Measurements from ENCODE around the gene TMC4.
A peak's percentile ranks its signal among the peaks of the same experiment; 100 is the strongest.

The TMC4 gene

DNA sequence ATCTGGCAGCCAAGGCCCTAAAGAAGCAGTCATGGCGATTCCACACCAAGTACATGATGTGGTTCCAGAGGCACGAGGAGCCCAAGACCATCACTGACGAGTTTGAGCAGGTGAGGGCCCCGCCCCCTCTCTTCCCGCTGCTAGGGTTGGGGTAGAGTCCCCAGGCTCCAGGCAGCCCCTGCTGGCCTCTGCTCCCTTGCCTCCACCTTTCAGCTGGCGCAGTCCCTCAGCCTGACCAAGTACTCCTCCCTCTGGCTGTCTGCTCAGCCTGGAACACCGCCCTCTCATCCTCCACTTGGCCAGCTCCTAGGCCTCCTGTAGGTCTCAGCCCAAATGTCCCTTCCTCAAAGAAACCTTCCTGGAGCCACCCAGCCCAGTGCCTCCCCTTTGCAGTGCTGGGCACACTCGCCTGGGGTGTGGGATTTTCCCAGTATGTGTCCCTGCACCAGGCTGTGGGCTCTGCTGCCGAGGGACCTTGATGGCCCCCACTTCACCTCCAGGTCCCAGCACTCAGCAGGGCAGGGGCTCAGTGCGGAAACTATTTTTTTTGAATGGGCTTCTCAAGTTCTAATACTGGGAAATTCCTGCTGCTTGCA is 19.1 kb downstream of the TMC4 start:
- no peak for DNase-seq

- DNase-seq, result no peak
Measured at GRCh38 chr19:54152878-54153524, 20.0 kb downstream of the TMC4 start.

DNA sequence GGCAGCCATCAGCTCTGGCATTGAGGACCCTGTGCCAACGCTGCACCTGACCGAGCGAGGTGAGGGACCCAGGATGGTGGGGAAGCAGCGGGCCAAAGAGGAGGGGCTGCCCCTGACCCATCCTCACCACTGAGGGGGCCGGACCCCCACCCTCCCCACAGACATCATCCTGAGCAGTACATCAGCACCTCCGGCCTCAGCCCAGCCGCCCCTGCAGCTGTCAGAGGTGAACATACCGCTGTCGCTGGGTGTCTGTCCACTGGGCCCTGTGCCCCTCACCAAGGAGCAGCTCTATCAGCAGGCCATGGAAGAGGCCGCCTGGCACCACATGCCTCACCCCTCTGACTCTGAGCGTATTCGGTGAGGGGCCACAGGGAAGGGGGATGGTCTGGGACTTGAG is 20.7 kb downstream of the TMC4 start:
- DNase-seq, result no peak

DNA sequence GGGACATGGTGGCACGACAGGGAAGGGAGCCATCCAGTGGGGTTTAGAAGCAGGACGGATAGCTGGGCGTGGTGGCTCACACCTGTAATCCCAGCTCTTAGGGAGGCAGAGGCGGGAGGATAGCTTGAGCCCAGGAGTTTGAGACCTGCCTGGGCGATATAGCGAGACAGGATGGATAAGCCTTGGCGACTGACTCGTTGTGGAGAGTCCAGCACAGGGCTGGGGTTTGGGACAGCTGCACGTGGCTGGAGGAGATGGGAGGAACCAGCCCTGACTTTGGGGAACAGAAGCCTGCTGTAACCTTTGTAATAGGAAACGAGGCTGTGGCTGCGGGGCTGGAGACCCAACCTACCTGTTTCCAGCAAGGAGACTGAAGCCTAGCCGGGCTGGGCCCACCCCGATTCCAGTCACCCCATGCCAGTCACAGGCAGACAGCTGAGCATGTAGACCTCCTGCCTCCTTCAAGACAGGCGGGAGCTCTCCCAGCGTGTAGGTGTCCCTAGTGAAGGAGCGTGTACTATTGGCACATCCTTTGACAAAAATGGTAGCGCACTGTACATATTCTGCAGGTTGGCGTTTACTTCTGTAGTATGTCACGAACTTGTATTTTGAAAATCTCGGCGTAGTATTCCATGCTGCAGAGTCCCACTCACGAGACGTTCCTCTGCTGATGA is 21.5 kb downstream of the TMC4 start:
- no peak for DNase-seq

DNA sequence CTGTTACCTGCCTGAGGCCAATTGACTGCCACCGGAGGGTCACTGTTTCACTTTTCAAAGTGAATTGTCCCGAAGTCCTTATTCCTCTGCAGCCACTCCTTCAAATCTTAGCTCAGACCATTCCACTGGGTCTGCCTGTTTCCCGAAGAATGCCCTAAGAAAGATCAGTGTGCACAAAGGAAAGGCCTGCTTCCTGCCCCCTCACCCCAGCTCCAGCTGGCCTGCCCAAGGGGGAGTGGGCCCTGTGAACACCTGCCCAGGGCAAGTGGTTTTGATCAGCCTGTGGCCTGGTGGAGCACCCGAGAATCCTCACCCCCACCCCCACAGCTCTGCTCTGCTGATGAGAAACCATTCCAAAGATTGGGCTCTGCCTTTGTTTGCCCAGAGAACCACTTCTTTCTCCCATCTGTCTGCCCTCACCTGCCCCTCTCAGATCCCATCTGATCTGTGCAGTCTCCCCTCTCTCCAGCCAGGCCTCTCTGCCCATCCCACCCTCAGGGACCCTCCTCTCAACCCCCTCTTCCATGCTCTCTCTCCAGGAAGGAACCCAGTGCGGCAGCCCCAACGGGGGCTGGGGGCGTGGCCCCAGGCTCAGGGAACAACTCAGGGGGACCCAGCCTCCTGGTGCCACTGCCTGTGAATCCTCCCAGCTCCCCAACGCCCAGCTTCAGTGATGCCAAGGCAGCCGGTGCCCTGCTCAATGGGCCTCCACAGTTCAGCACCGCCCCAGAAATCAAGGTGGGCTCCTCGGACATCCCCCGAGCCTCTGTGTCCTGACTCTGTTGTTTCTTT is 23.7 kb downstream of the TMC4 start:
- DNase-seq, result no peak

DNA sequence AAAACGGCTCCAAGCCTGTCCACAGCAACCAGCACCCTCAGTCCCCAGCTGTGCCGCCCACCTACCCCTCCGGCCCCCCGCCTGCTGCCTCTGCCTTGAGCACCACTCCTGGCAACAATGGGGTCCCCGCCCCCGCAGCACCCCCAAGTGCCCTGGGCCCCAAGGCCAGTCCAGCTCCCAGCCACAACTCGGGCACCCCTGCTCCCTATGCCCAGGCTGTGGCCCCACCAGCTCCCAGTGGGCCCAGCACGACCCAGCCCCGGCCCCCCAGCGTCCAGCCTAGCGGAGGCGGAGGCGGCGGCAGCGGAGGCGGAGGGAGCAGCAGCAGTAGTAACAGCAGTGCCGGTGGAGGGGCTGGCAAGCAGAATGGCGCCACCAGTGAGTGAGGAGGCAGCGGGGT is 24.8 kb downstream of the TMC4 start:
- peak; percentile 64 for DNase-seq

GRCh38 chr19:54147676-54148075 is 25.3 kb downstream of the TMC4 start:
- DNase-seq, result peak; percentile 91

- no peak for DNase-seq
Measured at GRCh38 chr19:54145541-54146158, 27.3 kb downstream of the TMC4 start.

DNA sequence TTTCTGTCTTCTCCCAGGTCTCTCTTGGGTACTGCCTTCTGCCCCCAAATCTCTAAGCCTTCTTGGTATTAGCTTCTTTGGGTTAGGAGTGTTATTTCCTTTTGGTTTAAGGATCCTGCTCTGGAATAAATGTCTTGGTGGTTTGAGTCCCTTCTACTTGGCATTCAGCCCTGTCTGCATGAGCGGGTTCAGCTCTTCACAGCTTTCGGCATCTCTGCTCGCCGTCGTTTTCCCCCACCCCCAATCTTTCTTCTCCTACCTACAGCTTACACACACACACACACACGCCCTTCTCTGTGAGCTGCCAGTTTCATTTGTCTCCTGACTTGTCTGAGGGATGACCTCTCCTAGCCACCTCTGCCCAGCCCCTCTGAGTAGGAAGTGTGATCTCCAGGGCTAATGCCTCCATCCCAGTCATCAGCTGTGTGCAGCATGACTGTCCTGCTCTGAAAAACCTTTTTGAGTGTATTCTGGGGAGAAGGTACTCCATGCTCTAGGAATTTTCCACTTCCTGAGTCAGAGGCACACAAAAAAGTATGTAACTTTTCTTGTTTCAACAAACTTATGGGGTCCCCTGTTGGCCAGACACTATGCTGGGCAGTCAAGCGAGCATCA is 30.7 kb downstream of the TMC4 start:
- no peak for DNase-seq

DNA sequence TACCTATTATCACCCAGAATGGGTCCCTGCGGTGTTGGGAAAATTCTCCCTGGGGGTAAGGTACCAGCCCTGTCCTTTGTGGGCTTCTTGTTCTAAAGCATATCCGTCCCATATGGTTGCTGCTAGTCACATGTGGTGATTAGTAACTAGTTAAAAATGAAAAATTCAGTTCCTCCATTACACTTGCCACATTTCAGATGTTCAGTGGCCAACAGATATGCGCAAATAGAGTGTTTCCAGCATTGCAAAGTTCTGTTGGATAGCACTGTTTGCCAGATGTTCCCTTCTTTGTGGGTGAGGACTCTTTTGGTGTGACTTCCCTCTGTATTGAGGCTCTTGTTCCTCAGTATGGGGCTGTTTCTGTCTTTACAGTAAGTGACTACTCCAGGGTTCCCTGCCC is 31.6 kb downstream of the TMC4 start:
- DNase-seq, result no peak

- no peak for DNase-seq
Measured at GRCh38 chr19:54138489-54139256, 34.3 kb downstream of the TMC4 start.

DNA sequence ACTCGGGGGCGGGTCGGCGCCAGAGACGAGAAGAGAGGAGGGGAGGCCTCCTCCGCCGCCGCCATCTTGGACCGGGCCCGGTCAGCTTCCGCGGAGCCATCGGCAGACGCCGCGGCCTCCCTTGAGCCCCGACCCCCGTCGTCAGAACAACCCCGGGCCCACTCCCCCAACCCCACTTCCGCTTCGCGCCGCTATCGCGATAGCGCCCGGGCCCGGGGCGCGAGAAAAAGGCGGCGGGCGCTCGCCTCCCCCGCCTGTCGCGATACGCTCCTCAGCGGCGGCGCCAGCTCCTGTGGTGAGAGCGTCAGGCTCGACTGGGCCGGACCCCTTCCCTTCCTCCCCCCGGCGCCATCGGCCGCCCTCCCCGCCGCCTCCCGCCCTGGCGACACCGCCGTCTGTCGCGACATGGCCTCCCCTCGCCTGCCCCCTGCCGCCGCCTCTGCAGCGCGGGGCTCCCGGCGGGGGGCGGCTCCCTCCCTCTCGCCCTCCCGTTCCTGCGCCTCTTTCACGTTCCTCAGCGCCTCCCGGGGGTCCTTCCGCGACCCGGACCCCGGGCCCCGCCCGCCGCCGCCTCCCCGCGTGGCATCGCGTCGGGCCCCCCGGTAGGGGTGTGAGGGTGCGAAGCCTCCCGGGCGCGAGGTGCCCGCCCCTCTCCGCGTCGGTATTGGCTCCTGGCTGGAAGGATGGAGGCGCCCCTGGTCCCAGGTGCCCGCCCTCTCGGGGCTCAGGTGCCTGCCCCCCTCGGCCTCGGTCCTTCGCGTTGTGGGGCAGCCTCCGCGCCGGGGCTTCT is 35.1 kb downstream of the TMC4 start, which contains the start of gene CNOT3:
Gene CNOT3 (plus strand): TSS at position 64 of the 790 bp plus-strand sequence. CDS start 5,217 bp downstream, outside the sequence.
- DNase-seq, result peak; percentile 13

- DNase-seq, result peak; percentile 100
Measured at GRCh38 chr19:54136864-54137698, 35.9 kb downstream of the TMC4 start.

DNA sequence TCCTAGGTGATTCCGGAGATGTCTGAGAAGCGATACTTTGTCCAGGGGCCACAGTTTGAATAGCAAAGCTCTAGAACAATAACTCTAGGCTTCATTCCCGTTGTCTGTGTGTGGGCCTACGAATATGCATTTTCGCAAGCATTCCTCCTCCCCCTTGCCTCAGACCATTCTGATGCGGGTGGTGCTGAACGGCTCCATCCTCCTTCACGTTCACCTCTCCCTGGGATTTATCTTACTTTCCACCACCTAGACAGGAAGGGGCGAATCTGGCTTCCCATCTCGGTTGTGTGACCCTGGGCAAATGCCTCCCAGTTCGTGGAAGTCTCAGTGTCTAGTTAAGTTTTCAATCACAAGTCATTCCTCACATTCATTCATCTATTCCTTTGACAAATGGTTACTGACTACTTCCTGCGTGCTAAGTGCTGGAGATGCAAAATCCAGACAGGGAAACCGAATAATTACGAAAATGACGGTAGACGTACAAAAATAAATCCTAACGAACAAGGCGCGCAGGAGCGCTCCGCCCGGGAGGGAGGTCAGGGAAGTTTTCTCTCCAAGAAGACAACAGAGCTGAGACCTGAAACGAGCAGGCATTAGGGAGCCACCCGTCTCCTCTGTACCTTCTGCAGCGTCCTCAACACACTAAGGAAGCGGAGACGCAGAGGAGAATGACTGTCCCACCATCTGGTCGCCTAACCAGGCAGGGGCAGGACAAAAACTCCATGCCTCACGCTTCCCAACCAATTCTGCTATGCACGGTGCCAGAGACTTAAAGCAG is 36.7 kb downstream of the TMC4 start:
- peak; percentile 58 for DNase-seq

- DNase-seq, result no peak
Measured at GRCh38 chr19:54133957-54134590, 38.9 kb downstream of the TMC4 start.

GRCh38 chr19:54133312-54133956 is 39.5 kb downstream of the TMC4 start:
- DNase-seq, result peak; percentile 21

DNA sequence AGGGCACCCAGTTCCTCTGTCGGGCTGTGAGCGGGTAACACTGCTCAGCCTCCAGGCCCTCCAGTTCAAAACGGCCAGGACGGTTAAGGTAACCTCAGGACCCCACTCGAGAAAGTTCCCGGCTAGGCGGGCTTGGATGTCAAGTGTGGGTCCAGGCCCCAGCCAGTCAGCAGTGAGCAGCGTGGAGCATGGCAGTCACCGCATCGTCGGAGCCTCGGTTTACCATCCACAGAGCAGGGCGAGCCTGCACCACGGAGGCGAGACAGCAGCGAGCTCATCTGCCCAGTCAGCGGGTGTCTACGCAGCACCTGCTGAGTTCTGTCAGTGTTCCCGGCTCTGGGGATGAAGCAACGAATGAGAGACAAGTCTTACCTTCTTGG is 43.4 kb downstream of the TMC4 start:
- no peak for DNase-seq

Measured in NCI-H2227 treated with DMSO at 0.1 percent for 48 hours (cell line).